IMR-90 (cell line): ENCODE data around the gene ZNF467. TPM values are rescaled to one million over a fixed set of nuclear protein-coding genes. Genes with fewer than 3 reads are reported as not detected.

Source experiments
- ATAC-seq: fragments of 200-7000 bp; cut with Tn5 transposase; 2 replicates; pipeline ENCODE4 v1.9.1; 2020; ENCODE audit warnings: low read depth, mild to moderate bottlenecking, moderate library complexity
- BruUV-seq: library from RNA; stranded (reverse); fragments of 400-500 nt; replicated peaks from 2 replicates; lab custom pipeline; 2021; lab: Mats Ljungman, UMichigan
- CTCF ChIA-PET: fragments of 300-600 bp; formaldehyde crosslinking; extraction: SDS; loops from one replicate; lab custom pipeline; 2021; ENCODE audit warnings: antibody characterized with exemption; lab: Yijun Ruan, JAX
- POLR2A ChIA-PET: fragments of 300-600 bp; sonication (Branson Sonifier 250); formaldehyde crosslinking; loops from one replicate; lab custom pipeline; 2022; ENCODE audit warnings: antibody characterized with exemption; ENCODE audit not compliant: unreplicated experiment; lab: Charles Lee
- DNase-seq: peaks from one replicate; pipeline ENCODE4 v3.0.0; 2013
- H2AFZ ChIP-seq: replicated peaks from 2 replicates; pipeline ENCODE3; 2013; ENCODE audit warnings: low read length, mild to moderate bottlenecking; ENCODE audit not compliant: poor library complexity
- H2AK5ac ChIP-seq: 2 replicates; pipeline ENCODE4 v1.6.1; 2013; ENCODE audit warnings: low read depth, low read length, inconsistent platforms
- H2AK9ac ChIP-seq: replicated peaks from 2 replicates; pipeline ENCODE3; 2013; ENCODE audit warnings: mild to moderate bottlenecking, low read depth, low read length, moderate library complexity; ENCODE audit not compliant: poor library complexity
- H2BK120ac ChIP-seq: 2 replicates; pipeline ENCODE4 v1.6.1; 2013; ENCODE audit warnings: low read depth, low read length, inconsistent platforms
- H2BK15ac ChIP-seq: 3 replicates; pipeline ENCODE4 v1.6.1; 2013; ENCODE audit warnings: low read depth, low read length, inconsistent platforms
- H2BK20ac ChIP-seq: 2 replicates; pipeline ENCODE4 v1.6.1; 2013; ENCODE audit warnings: low read depth, mild to moderate bottlenecking, inconsistent platforms, low read length, moderate library complexity
- H2BK5ac ChIP-seq: 2 replicates; pipeline ENCODE4 v1.6.1; 2013; ENCODE audit warnings: mild to moderate bottlenecking, low read depth, low read length, inconsistent platforms; ENCODE audit not compliant: poor library complexity, severe bottlenecking
- H3K14ac ChIP-seq: replicated peaks from 2 replicates; pipeline ENCODE4 v1.6.1; 2013; ENCODE audit warnings: low read depth, low read length, inconsistent platforms
- H3K18ac ChIP-seq: 2 replicates; pipeline ENCODE4 v1.6.1; 2013; ENCODE audit warnings: low read depth, low read length, control low read depth
- H3K23ac ChIP-seq: 2 replicates; pipeline ENCODE4 v1.6.1; 2013; ENCODE audit warnings: low read depth, low read length, inconsistent platforms
- H3K27ac ChIP-seq: 2 replicates; pipeline ENCODE4 v1.5.1; 2013; ENCODE audit warnings: mild to moderate bottlenecking, control low read depth, low read length; ENCODE audit not compliant: insufficient read depth
- H3K27me3 ChIP-seq: 2 replicates; pipeline ENCODE4 v1.6.1; 2013; ENCODE audit warnings: low read length; ENCODE audit not compliant: control insufficient read depth, insufficient read depth
- H3K36me3 ChIP-seq: 2 replicates; pipeline ENCODE4 v1.6.1; 2013; ENCODE audit warnings: low read length, mixed read lengths; ENCODE audit not compliant: control insufficient read depth, insufficient read depth
- H3K4ac ChIP-seq: 2 replicates; pipeline ENCODE4 v1.6.1; 2013; ENCODE audit warnings: low read depth, low read length, inconsistent platforms
- H3K4me1 ChIP-seq: 2 replicates; pipeline ENCODE4 v1.6.1; 2013; ENCODE audit warnings: low read length, mixed read lengths; ENCODE audit not compliant: control insufficient read depth, insufficient read depth
- H3K4me2 ChIP-seq: 2 replicates; pipeline ENCODE4 v1.6.1; 2013; ENCODE audit warnings: low read depth, mild to moderate bottlenecking, control low read depth, low read length, moderate library complexity
- H3K4me3 ChIP-seq: 2 replicates; pipeline ENCODE4 v1.5.1; 2013; ENCODE audit warnings: low read depth, mild to moderate bottlenecking, control low read depth, low read length, moderate library complexity; ENCODE audit not compliant: insufficient read depth
- H3K56ac ChIP-seq: 2 replicates; pipeline ENCODE4 v1.6.1; 2013; ENCODE audit warnings: low read length, inconsistent platforms; ENCODE audit not compliant: insufficient read depth; ENCODE audit errors: extremely low read depth
- H3K79me1 ChIP-seq, 2 experiments: 2 replicates each; pipeline ENCODE4 v1.6.1; 2013; ENCODE audit warnings: low read length in 2 of 2, inconsistent platforms in 1 of 2, low read depth in 1 of 2
- H3K9ac ChIP-seq: 2 replicates; pipeline ENCODE4 v1.6.1; 2013; ENCODE audit warnings: low read depth, low read length, control low read depth
- H3K9me1 ChIP-seq: 2 replicates; pipeline ENCODE4 v1.6.1; 2013; ENCODE audit warnings: low read length, inconsistent platforms; ENCODE audit not compliant: insufficient read depth
- H3K9me3 ChIP-seq: 2 replicates; pipeline ENCODE4 v1.6.1; 2013; ENCODE audit warnings: low read length; ENCODE audit not compliant: control insufficient read depth, insufficient read depth
- H4K20me1 ChIP-seq: 2 replicates; pipeline ENCODE4 v1.6.1; 2013; ENCODE audit warnings: low read length, inconsistent platforms; ENCODE audit not compliant: insufficient read depth
- H4K5ac ChIP-seq: 2 replicates; pipeline ENCODE4 v1.6.1; 2013; ENCODE audit warnings: mild to moderate bottlenecking, low read depth, low read length, control low read depth
- H4K8ac ChIP-seq, 2 experiments: 2 replicates each; pipeline ENCODE4 v1.6.1; 2013; ENCODE audit warnings: low read depth in 2 of 2, low read length in 2 of 2, control low read depth in 1 of 2, inconsistent platforms in 1 of 2
- H4K91ac ChIP-seq: 2 replicates; pipeline ENCODE4 v1.6.1; 2013; ENCODE audit warnings: low read depth, low read length, inconsistent platforms; ENCODE audit not compliant: insufficient read depth
- RFX5 ChIP-seq: IDR thresholded peaks from 2 replicates; pipeline ENCODE4 v1.8.0; 2012; ENCODE audit warnings: low read depth, mild to moderate bottlenecking, low read length, moderate library complexity
- SMC3 ChIP-seq: fragments of 150-350 bp; IDR thresholded peaks from 2 replicates; pipeline ENCODE4 v1.6.1; 2016; ENCODE audit warnings: low read depth, mild to moderate bottlenecking, antibody characterized with exemption, low read length, moderate library complexity
- USF2 ChIP-seq: fragments of 150-350 bp; IDR thresholded peaks from 2 replicates; pipeline ENCODE4 v1.6.1; 2017; ENCODE audit warnings: mild to moderate bottlenecking, antibody characterized with exemption, low read length, low read depth
- WGBS, 2 experiments: methylation state at CpG; one replicate each; pipeline versions ENCODE4 v1.1.5 to v1.1.7; 2013; ENCODE audit warnings: missing lambda C conversion rate in 2 of 2; ENCODE audit not compliant: insufficient read length in 1 of 2; ENCODE audit errors: extremely low coverage in 2 of 2; 5-methylcytosine and 5-hydroxymethylcytosine counted together
- dilution Hi-C: fragments of 300-500 bp; cut with HindIII; formaldehyde crosslinking; loops from one replicate; pipeline ENCODE4 v1.14.3; 2018; ENCODE audit warnings: low sequenced_read_pairs; ENCODE audit not compliant: unreplicated experiment
- in situ Hi-C: fragments of 300-500 bp; cut with MboI; formaldehyde crosslinking; loops from 3 replicates; pipeline ENCODE4 v1.14.3; 2019; ENCODE audit warnings: low sequenced_read_pairs, inconsistent platforms, mixed read lengths
- intact Hi-C: fragments of 100-400 bp; cut with micrococcal nuclease; formaldehyde crosslinking; loops from 2 replicates; pipeline ENCODE4 v1.10.0; 2022
- polyA plus RNA-seq, 3 experiments: library from polyadenylated mRNA; depleted of rRNA; stranded (reverse); fragments of >200 nt; gene quantifications; 2 replicates each; pipeline ENCODE4 v1.2.3, GENCODE V29; 2012; ENCODE audit warnings: low replicate concordance in 1 of 3
- total RNA-seq: library from RNA; depleted of rRNA; stranded (reverse); fragments of >200 nt; gene quantifications from 2 replicates; pipeline ENCODE4 v1.2.3, GENCODE V29; 2012

ZNF467 gene
- total and polyA plus RNA-seq, 2 of the 4 experiments (the other 2 are of a cell fraction) = 0.67 TPM; not detected in 1

- Histone ChIP-seq H3K18ac (no peak overlapping the region), H2AK9ac (no peak overlapping the region), H3K4me3 (no peak overlapping the region), H4K5ac (no peak overlapping the region), H2AFZ (no peak overlapping the region), H2BK120ac (no peak overlapping the region), H3K9me1 (no peaks in the 10 kb centered on the region), H3K27ac (no peak overlapping the region), H3K4me1 (no peaks in the 10 kb centered on the region), H3K36me3 (peaks cover 56% of the 10 kb centered on the region), H2BK20ac (no peak overlapping the region), H3K27me3 (no peaks in the 10 kb centered on the region), H3K23ac (no peak overlapping the region), H4K20me1 (no peaks in the 10 kb centered on the region), H2BK15ac (no peak overlapping the region), H3K56ac (no peak overlapping the region), H3K9ac (no peak overlapping the region), H3K4ac (no peak overlapping the region), H3K4me2 (no peak overlapping the region), H3K79me1 (no peaks in the 10 kb centered on the region), H4K8ac (no peak overlapping the region), H2BK5ac (no peak overlapping the region), H4K91ac (no peak overlapping the region), H3K14ac (no peak overlapping the region), H2AK5ac (no peak overlapping the region), H3K9me3 (no peaks in the 10 kb centered on the region)
- DNase-seq (no peak), ATAC-seq (no peak)
- CTCF ChIA-PET = interaction anchor here (1.5 kb wide), 1 partner anchor 15 kb away, joined by 3 read pairs; no protein-coding TSS in a partner anchor
- in situ Hi-C loops (no loop called here), intact Hi-C loops (no loop called here), dilution Hi-C loops (no loop called here)
- no TSS peak for BruUV-seq
- POLR2A ChIA-PET = no interaction called here
- TF ChIP-seq USF2 = no peak
- no peak for TF ChIP-seq RFX5
- TF ChIP-seq SMC3 = no peak
- 66% methylated on average over 3 of the region's 13 CpGs; no CpG with 5 or more reads in 1 of the 2 experiments for WGBS, 2 experiments
These were observed 46.1 kb downstream of the ZNF467 start for GRCh38 chr7:149727053-149727898.
